Measurements from ENCODE around the gene GPR137. TPM values are rescaled to one million over a fixed set of nuclear protein-coding genes. Genes with fewer than 3 reads are reported as not detected.

GPR137 gene
- total RNA-seq, 1 donor: 10.8 TPM

GRCh38 chr11:64316672-64317324 lies 31.1 kb downstream of the GPR137 start:
- DNase-seq (ENCODE audit: low read depth): no peak
- no peak for TF ChIP-seq CTCF (IDR thresholded peaks at IDR 0.05; ENCODE audit: insufficient read depth, low read depth, low read length)

GRCh38 chr11:64317325-64317960 lies 31.8 kb downstream of the GPR137 start, which contains the start of gene TRMT112:
Gene TRMT112 (minus strand): TSS chr11:64317559. CDS start chr11:64317526, 33 bp downstream.
- no peak for TF ChIP-seq CTCF (IDR thresholded peaks at IDR 0.05; ENCODE audit: insufficient read depth, low read depth, low read length)
- peak; percentile 97 for DNase-seq (ENCODE audit: low read depth)
- peak within 1 kb of the TSS; percentile 91 for H3K4me3 ChIP-seq (ENCODE audit: low read depth, low read length)

More at GRCh38 chr11:64316672-64317324, 31.1 kb downstream of the GPR137 start:
- peak overlapping the region; percentile 91 for H3K4me3 ChIP-seq (ENCODE audit: low read depth, low read length)

GRCh38 chr11:64317961-64318765 lies 32.5 kb downstream of the GPR137 start, which contains the start of gene PRDX5:
Gene PRDX5 (plus strand): TSS chr11:64318121. CDS start chr11:64318216, 95 bp downstream.
- peak; percentile 25 for TF ChIP-seq CTCF (IDR thresholded peaks at IDR 0.05; ENCODE audit: insufficient read depth, low read depth, low read length)
- H3K4me3 ChIP-seq (ENCODE audit: low read depth, low read length): peak within 1 kb of the TSS; percentile 91
- DNase-seq (ENCODE audit: low read depth): peak; percentile 97

- H3K4me3 ChIP-seq (ENCODE audit: low read depth, low read length): peak overlapping the region; percentile 91
- TF ChIP-seq CTCF (IDR thresholded peaks at IDR 0.05; ENCODE audit: insufficient read depth, low read depth, low read length): no peak
- DNase-seq (ENCODE audit: low read depth): no peak
These were observed 33.4 kb downstream of the GPR137 start for GRCh38 chr11:64318766-64319761.

- DNase-seq (ENCODE audit: low read depth): no peak
- TF ChIP-seq CTCF (IDR thresholded peaks at IDR 0.05; ENCODE audit: insufficient read depth, low read depth, low read length): no peak
- H3K4me3 ChIP-seq (ENCODE audit: low read depth, low read length): no peak overlapping the region
These were observed 34.9 kb downstream of the GPR137 start for GRCh38 chr11:64320556-64320955.

- TF ChIP-seq CTCF (IDR thresholded peaks at IDR 0.05; ENCODE audit: insufficient read depth, low read depth, low read length): no peak
- DNase-seq (ENCODE audit: low read depth): no peak
- H3K4me3 ChIP-seq (ENCODE audit: low read depth, low read length): no peak overlapping the region
These were observed 35.4 kb downstream of the GPR137 start for GRCh38 chr11:64321026-64321425.

Data from fibroblast of villous mesenchyme (primary cell).